ENCODE data around the gene ANKRD33B. TPM values are rescaled to one million over a fixed set of nuclear protein-coding genes. Genes with fewer than 3 reads are reported as not detected.

The ANKRD33B gene
- total RNA-seq, 1 experiment from 2014 or later = 14.9 TPM

GRCh38 chr5:10639846-10640368 lies 76.0 kb downstream of the ANKRD33B start:
- no peaks in the 10 kb centered on the region for H3K79me2 ChIP-seq (ENCODE audit: low read length)
- no peaks in the 10 kb centered on the region for H3F3A ChIP-seq (ENCODE audit: low read length, unreplicated experiment)
- H3K4me2 ChIP-seq (ENCODE audit: low read length) = no peak overlapping the region
- TF ChIP-seq CTCF (conservative IDR thresholded peaks at IDR 0.05; ENCODE audit: low read depth, low read length) = no peak
- no peak for TF ChIP-seq EZH2phosphoT487 (IDR thresholded peaks at IDR 0.05; ENCODE audit: borderline replicate concordance, low read length)
- no peak for TF ChIP-seq EZH2 (IDR thresholded peaks at IDR 0.05; ENCODE audit: low read length, unreplicated experiment)
- ChIA-PET POLR2A (ENCODE audit: unreplicated experiment) (no interaction called here), CTCF (no interaction called here)
- H3K9me2 ChIP-seq (replicated peaks; ENCODE audit: low read length) = no peaks in the 10 kb centered on the region
- ATAC-seq (no peak), DNase-seq (no peak)
- no peak overlapping the region for H3K9ac ChIP-seq (ENCODE audit: low read length)
- no TSS peak for BruUV-seq (replicated peaks)
- H4K20me1 ChIP-seq (ENCODE audit: low read length) = no peaks in the 10 kb centered on the region
- H3K27me3 ChIP-seq (ENCODE audit: low read length) = no peaks in the 10 kb centered on the region
- H3K9me3 ChIP-seq (ENCODE audit: low read length) = no peaks in the 10 kb centered on the region
- no peak overlapping the region for H3K27ac ChIP-seq (ENCODE audit: low read length)
- peaks cover 11% of the 10 kb centered on the region for H3K4me1 ChIP-seq (ENCODE audit: insufficient read depth, low read length)
- H3K36me3 ChIP-seq (ENCODE audit: low read depth, low read length) = peaks cover 12% of the 10 kb centered on the region; the same call in 1 of the 2 replicates
- H2AFZ ChIP-seq (ENCODE audit: low read length) = no peak overlapping the region
- intact Hi-C loops (cut with micrococcal nuclease) = no loop called here
- no peak overlapping the region for H3K4me3 ChIP-seq (ENCODE audit: low read length)

DNA sequence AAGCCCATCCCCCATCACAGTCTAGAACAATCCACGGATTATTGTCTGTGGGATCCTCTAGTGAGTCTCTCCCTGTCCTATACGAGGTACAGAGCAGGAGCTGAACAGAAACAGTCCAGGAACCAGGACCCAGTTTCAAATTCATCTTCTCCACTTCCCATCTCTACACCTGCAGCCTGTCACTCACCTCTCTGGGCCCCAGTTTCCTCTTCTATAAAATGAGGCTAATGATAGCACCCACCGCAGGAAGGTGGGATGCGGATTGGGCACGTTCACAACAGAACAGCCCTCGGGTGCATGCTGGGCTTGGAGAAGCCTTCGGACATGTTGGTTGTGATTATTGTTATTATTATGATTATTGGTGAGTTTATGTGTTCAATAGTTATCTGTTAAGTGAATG lies 78.5 kb downstream of the ANKRD33B start:
- peaks cover 12% of the 10 kb centered on the region; the same call in 1 of the 2 replicates for H3K36me3 ChIP-seq (ENCODE audit: low read depth, low read length)
- ATAC-seq = no peak
- ChIA-PET CTCF (no interaction called here), POLR2A (ENCODE audit: unreplicated experiment) (no interaction called here)
- no peaks in the 10 kb centered on the region for H3K79me2 ChIP-seq (ENCODE audit: low read length)
- no peaks in the 10 kb centered on the region for H3K27me3 ChIP-seq (ENCODE audit: low read length)
- intact Hi-C loops (cut with micrococcal nuclease) = no loop called here
- H3K4me2 ChIP-seq (ENCODE audit: low read length) = no peak overlapping the region
- no peaks in the 10 kb centered on the region for H3F3A ChIP-seq (ENCODE audit: low read length, unreplicated experiment)
- H3K4me3 ChIP-seq (ENCODE audit: low read length) = no peak overlapping the region
- TF ChIP-seq EZH2 (IDR thresholded peaks at IDR 0.05; ENCODE audit: low read length, unreplicated experiment) (no peak), CTCF (conservative IDR thresholded peaks at IDR 0.05; ENCODE audit: low read depth, low read length) (no peak), EZH2phosphoT487 (IDR thresholded peaks at IDR 0.05; ENCODE audit: borderline replicate concordance, low read length) (no peak)
- no peaks in the 10 kb centered on the region for H4K20me1 ChIP-seq (ENCODE audit: low read length)
- H3K9me2 ChIP-seq (replicated peaks; ENCODE audit: low read length) = no peaks in the 10 kb centered on the region
- DNase-seq = no peak
- no TSS peak for BruUV-seq (replicated peaks)
- no peak overlapping the region for H3K27ac ChIP-seq (ENCODE audit: low read length)
- H3K9me3 ChIP-seq (ENCODE audit: low read length) = no peaks in the 10 kb centered on the region
- H3K9ac ChIP-seq (ENCODE audit: low read length) = no peak overlapping the region
- H3K4me1 ChIP-seq (ENCODE audit: insufficient read depth, low read length) = no peaks in the 10 kb centered on the region
- H2AFZ ChIP-seq (ENCODE audit: low read length) = no peak overlapping the region

DNA sequence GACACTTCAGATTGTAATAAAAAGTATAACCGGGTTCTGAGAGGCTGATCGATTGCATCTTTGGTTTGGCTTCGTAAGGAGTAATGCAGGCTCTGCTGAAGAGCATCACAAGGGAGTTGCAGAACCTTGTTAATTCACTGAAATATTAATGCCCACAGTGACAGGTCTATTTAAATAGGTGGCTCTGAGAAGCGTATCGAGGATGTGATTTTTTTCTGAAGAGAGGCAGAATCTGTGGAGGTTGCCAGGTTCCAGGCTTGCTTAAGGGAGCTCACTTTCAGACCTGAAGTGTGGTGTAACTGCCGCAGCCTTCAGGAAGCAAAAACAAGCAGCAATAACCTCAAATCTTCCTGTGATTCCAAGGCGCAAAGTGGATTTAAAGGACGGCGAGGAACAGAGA lies 80.3 kb downstream of the ANKRD33B start:
- no TSS peak for BruUV-seq (replicated peaks)
- H3K4me1 ChIP-seq (ENCODE audit: insufficient read depth, low read length) = no peaks in the 10 kb centered on the region
- ATAC-seq = no peak
- no peaks in the 10 kb centered on the region for H3K27me3 ChIP-seq (ENCODE audit: low read length)
- H2AFZ ChIP-seq (ENCODE audit: low read length) = no peak overlapping the region
- no peak overlapping the region for H3K9ac ChIP-seq (ENCODE audit: low read length)
- H3F3A ChIP-seq (ENCODE audit: low read length, unreplicated experiment) = no peaks in the 10 kb centered on the region
- DNase-seq = no peak
- H3K9me3 ChIP-seq (ENCODE audit: low read length) = no peaks in the 10 kb centered on the region
- H4K20me1 ChIP-seq (ENCODE audit: low read length) = no peaks in the 10 kb centered on the region
- intact Hi-C loops (cut with micrococcal nuclease) = no loop called here
- no peaks in the 10 kb centered on the region for H3K9me2 ChIP-seq (replicated peaks; ENCODE audit: low read length)
- ChIA-PET CTCF (no interaction called here), POLR2A (ENCODE audit: unreplicated experiment) (no interaction called here)
- no peaks in the 10 kb centered on the region for H3K36me3 ChIP-seq (ENCODE audit: low read depth, low read length)
- no peak overlapping the region for H3K4me3 ChIP-seq (ENCODE audit: low read length)
- H3K27ac ChIP-seq (ENCODE audit: low read length) = no peak overlapping the region
- no peaks in the 10 kb centered on the region for H3K79me2 ChIP-seq (ENCODE audit: low read length)
- no peak overlapping the region for H3K4me2 ChIP-seq (ENCODE audit: low read length)
- no peak for TF ChIP-seq EZH2 (IDR thresholded peaks at IDR 0.05; ENCODE audit: low read length, unreplicated experiment)
- TF ChIP-seq CTCF (conservative IDR thresholded peaks at IDR 0.05; ENCODE audit: low read depth, low read length) = no peak
- TF ChIP-seq EZH2phosphoT487 (IDR thresholded peaks at IDR 0.05; ENCODE audit: borderline replicate concordance, low read length) = no peak

Measured in PC-3 (cell line).